GM18505 (cell line): ENCODE results near the gene GRIN3B.
"Not testable (repeated sequence)": the region's sequence is repeated elsewhere in the genome, so short reads cannot be mapped to it uniquely, and the experiment has no call there.

Source experiments
- ATAC-seq: cut with Tn5 transposase; IDR thresholded peaks from one replicate; pipeline ENCODE4 v1.9.1; 2021; ENCODE audit not compliant: unreplicated experiment
- POLR2A ChIP-seq: IDR thresholded peaks from 4 replicates; pipeline ENCODE4 v1.6.1; 2011; ENCODE audit warnings: borderline replicate concordance; ENCODE audit not compliant: insufficient read depth, insufficient read length; ENCODE audit errors: extremely low read depth

GRIN3B gene

GRCh38 chr19:1000095-1000494 is at the start of gene GRIN3B:
Gene GRIN3B, plus strand, starts transcription at chr19:1000419. Its CDS starts 19 bp downstream, at chr19:1000438.
- ATAC-seq = no peak
- no peak for TF ChIP-seq POLR2A

GRCh38 chr19:952049-952679 is 48.1 kb upstream of the GRIN3B start:
- no peak for ATAC-seq
- TF ChIP-seq POLR2A = no peak

- TF ChIP-seq POLR2A = no peak
- ATAC-seq = no peak
These were observed 47.4 kb upstream of the GRIN3B start for GRCh38 chr19:952680-953444.

- no peak for ATAC-seq
- no peak for TF ChIP-seq POLR2A
These were observed 46.6 kb upstream of the GRIN3B start for GRCh38 chr19:953445-954271.

- TF ChIP-seq POLR2A = no peak
- ATAC-seq = no peak
These were observed 45.9 kb upstream of the GRIN3B start for GRCh38 chr19:954272-954671.

- TF ChIP-seq POLR2A = peak; percentile 68
- ATAC-seq = no peak
These were observed 45.3 kb upstream of the GRIN3B start for GRCh38 chr19:954672-955494.

GRCh38 chr19:955803-956765 is 44.1 kb upstream of the GRIN3B start:
- ATAC-seq = no peak
- no peak for TF ChIP-seq POLR2A

GRCh38 chr19:956766-957440 is 43.3 kb upstream of the GRIN3B start:
- ATAC-seq = no peak
- TF ChIP-seq POLR2A = no peak

- ATAC-seq = not testable (repeated sequence)
These were observed 42.6 kb upstream of the GRIN3B start for GRCh38 chr19:957578-957977.

GRCh38 chr19:958967-959855 is 41.0 kb upstream of the GRIN3B start:
- TF ChIP-seq POLR2A = no peak
- no peak for ATAC-seq

GRCh38 chr19:960020-960419 is 40.2 kb upstream of the GRIN3B start:
- no peak for TF ChIP-seq POLR2A
- ATAC-seq = no peak
